IPS-18c (cell line): ENCODE measurements around the gene MGLL.

Experiments
- H3K4me3 ChIP-seq: 2 replicates; pipeline ENCODE4 v1.7.0; 2013; ENCODE audit warnings: low read depth, mild to moderate bottlenecking, low read length, moderate library complexity; ENCODE audit not compliant: insufficient read depth
- H3K9me3 ChIP-seq: one replicate; pipeline ENCODE4 v1.6.1; 2013; ENCODE audit warnings: mild to moderate bottlenecking, low read length, moderate library complexity; ENCODE audit not compliant: control insufficient read depth, insufficient read depth

Gene MGLL

GRCh38 chr3:127819656-127820055 is 2.7 kb downstream of the MGLL start:
- Histone ChIP-seq H3K4me3 (no peak overlapping the region), H3K9me3 (peaks cover 4% of the 10 kb centered on the region)

- Histone ChIP-seq H3K9me3 (peaks cover 4% of the 10 kb centered on the region), H3K4me3 (no peak overlapping the region)
Observed at GRCh38 chr3:127819086-127819485, 3.2 kb downstream of the MGLL start.

GRCh38 chr3:127817406-127817841 is 4.9 kb downstream of the MGLL start:
- no peak overlapping the region for H3K4me3 ChIP-seq
- H3K9me3 ChIP-seq, result peaks cover 4% of the 10 kb centered on the region

- Histone ChIP-seq H3K9me3 (peaks cover 4% of the 10 kb centered on the region), H3K4me3 (no peak overlapping the region)
Observed at GRCh38 chr3:127816783-127817405, 5.4 kb downstream of the MGLL start.

- peaks cover 4% of the 10 kb centered on the region for H3K9me3 ChIP-seq
- no peak overlapping the region for H3K4me3 ChIP-seq
Observed at GRCh38 chr3:127815641-127816605, 6.4 kb downstream of the MGLL start.

GRCh38 chr3:127815001-127815400 is 7.3 kb downstream of the MGLL start:
- Histone ChIP-seq H3K9me3 (peaks cover 4% of the 10 kb centered on the region), H3K4me3 (no peak overlapping the region)

GRCh38 chr3:127814325-127814781 is 8.0 kb downstream of the MGLL start:
- peaks cover 4% of the 10 kb centered on the region for H3K9me3 ChIP-seq

GRCh38 chr3:127812151-127812550 is 10.2 kb downstream of the MGLL start:
- Histone ChIP-seq H3K4me3 (no peak overlapping the region), H3K9me3 (no peaks in the 10 kb centered on the region)

More at GRCh38 chr3:127814325-127814781, 8.0 kb downstream of the MGLL start:
- no peak overlapping the region for H3K4me3 ChIP-seq

GRCh38 chr3:127811717-127812116 is 10.6 kb downstream of the MGLL start:
- H3K9me3 ChIP-seq, result no peaks in the 10 kb centered on the region

GRCh38 chr3:127809611-127810010 is 12.7 kb downstream of the MGLL start:
- Histone ChIP-seq H3K4me3 (no peak overlapping the region), H3K9me3 (no peaks in the 10 kb centered on the region)

More at GRCh38 chr3:127811717-127812116, 10.6 kb downstream of the MGLL start:
- H3K4me3 ChIP-seq, result no peak overlapping the region

GRCh38 chr3:127809211-127809610 is 13.1 kb downstream of the MGLL start:
- H3K4me3 ChIP-seq, result no peak overlapping the region
- H3K9me3 ChIP-seq, result no peaks in the 10 kb centered on the region

- Histone ChIP-seq H3K9me3 (no peaks in the 10 kb centered on the region), H3K4me3 (no peak overlapping the region)
Observed at GRCh38 chr3:127808197-127808596, 14.1 kb downstream of the MGLL start.

GRCh38 chr3:127805026-127805753 is 17.1 kb downstream of the MGLL start:
- Histone ChIP-seq H3K4me3 (no peak overlapping the region), H3K9me3 (no peaks in the 10 kb centered on the region)

GRCh38 chr3:127804141-127804540 is 18.2 kb downstream of the MGLL start:
- no peaks in the 10 kb centered on the region for H3K9me3 ChIP-seq
- no peak overlapping the region for H3K4me3 ChIP-seq

- no peak overlapping the region for H3K4me3 ChIP-seq
- no peaks in the 10 kb centered on the region for H3K9me3 ChIP-seq
Observed at GRCh38 chr3:127803619-127804018, 18.7 kb downstream of the MGLL start.

- no peaks in the 10 kb centered on the region for H3K9me3 ChIP-seq
- no peak overlapping the region for H3K4me3 ChIP-seq
Observed at GRCh38 chr3:127802606-127803005, 19.7 kb downstream of the MGLL start.

- Histone ChIP-seq H3K9me3 (no peaks in the 10 kb centered on the region), H3K4me3 (no peak overlapping the region)
Observed at GRCh38 chr3:127801731-127802313, 20.5 kb downstream of the MGLL start.
